ENCODE results near the gene ME3. TPM values are rescaled to one million over a fixed set of nuclear protein-coding genes. Genes with fewer than 3 reads are reported as not detected.
A peak's percentile ranks its signal among the peaks of the same experiment; 100 is the strongest.

ME3 gene
- total RNA-seq, 4 donors from 2014 or later, result 1.9 to 11.0 (median 6.0) TPM

DNA sequence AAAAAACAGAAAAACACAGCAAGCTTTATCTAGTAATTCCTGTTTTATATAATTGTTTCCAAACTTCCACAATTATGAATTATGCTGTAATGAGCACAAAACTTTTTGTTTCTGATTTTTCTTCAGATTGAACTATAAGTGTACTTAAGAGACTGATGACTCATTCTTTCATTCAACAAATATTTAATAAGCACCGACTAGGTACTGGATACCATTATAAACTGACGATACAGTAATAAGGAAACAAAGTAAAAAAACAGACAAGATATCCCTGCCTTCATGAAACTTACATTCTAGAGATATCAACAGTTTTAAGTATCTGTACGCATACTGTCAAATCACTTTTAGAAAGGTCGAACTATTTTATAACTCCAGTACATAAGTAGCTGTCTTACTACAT, 78.6 kb downstream of the ME3 start:
- H3K4me3 ChIP-seq (ENCODE audit: low read depth, poor library complexity, severe bottlenecking), result no peak overlapping the region
- 79 to 81% methylated on average over 4 of the region's 4 CpGs for WGBS, 2 donors
- TF ChIP-seq, protein P1, sequence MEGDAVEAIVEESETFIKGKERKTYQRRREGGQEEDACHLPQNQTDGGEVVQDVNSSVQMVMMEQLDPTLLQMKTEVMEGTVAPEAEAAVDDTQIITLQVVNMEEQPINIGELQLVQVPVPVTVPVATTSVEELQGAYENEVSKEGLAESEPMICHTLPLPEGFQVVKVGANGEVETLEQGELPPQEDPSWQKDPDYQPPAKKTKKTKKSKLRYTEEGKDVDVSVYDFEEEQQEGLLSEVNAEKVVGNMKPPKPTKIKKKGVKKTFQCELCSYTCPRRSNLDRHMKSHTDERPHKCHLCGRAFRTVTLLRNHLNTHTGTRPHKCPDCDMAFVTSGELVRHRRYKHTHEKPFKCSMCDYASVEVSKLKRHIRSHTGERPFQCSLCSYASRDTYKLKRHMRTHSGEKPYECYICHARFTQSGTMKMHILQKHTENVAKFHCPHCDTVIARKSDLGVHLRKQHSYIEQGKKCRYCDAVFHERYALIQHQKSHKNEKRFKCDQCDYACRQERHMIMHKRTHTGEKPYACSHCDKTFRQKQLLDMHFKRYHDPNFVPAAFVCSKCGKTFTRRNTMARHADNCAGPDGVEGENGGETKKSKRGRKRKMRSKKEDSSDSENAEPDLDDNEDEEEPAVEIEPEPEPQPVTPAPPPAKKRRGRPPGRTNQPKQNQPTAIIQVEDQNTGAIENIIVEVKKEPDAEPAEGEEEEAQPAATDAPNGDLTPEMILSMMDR (IDR thresholded peaks at IDR 0.05), result no peak
- no peak for TF ChIP-seq POLR2A (IDR thresholded peaks at IDR 0.05)
- intact Hi-C loops (cut with DNase I; ENCODE audit: low total_unique reads), result no loop called here
- no peak for DNase-seq (ENCODE audit: low spot score in 2 of 2)

- H3K4me3 ChIP-seq (ENCODE audit: low read depth, poor library complexity, severe bottlenecking), result no peak overlapping the region
- 72 to 81% methylated on average over 5 of the region's 5 CpGs for WGBS, 2 donors
- intact Hi-C loops (cut with DNase I; ENCODE audit: low total_unique reads), result no loop called here
- peak; percentile 64 to 91 for DNase-seq (ENCODE audit: low spot score in 2 of 2)
- TF ChIP-seq, protein P1 (IDR thresholded peaks at IDR 0.05), result no peak
- no peak for TF ChIP-seq POLR2A (IDR thresholded peaks at IDR 0.05)
Observed at GRCh38 chr11:86592659-86593451, 79.6 kb downstream of the ME3 start.

GRCh38 chr11:86592047-86592591, 80.3 kb downstream of the ME3 start:
- intact Hi-C loops (cut with DNase I; ENCODE audit: low total_unique reads), result no loop called here
- TF ChIP-seq, protein P1 (IDR thresholded peaks at IDR 0.05), result no peak
- TF ChIP-seq POLR2A (IDR thresholded peaks at IDR 0.05), result no peak
- no peak overlapping the region for H3K4me3 ChIP-seq (ENCODE audit: low read depth, poor library complexity, severe bottlenecking)
- no peak for DNase-seq (ENCODE audit: low spot score in 2 of 2)
- WGBS, 2 donors, result 0 to 24% methylated on average over 1 of the region's 1 CpG

DNA sequence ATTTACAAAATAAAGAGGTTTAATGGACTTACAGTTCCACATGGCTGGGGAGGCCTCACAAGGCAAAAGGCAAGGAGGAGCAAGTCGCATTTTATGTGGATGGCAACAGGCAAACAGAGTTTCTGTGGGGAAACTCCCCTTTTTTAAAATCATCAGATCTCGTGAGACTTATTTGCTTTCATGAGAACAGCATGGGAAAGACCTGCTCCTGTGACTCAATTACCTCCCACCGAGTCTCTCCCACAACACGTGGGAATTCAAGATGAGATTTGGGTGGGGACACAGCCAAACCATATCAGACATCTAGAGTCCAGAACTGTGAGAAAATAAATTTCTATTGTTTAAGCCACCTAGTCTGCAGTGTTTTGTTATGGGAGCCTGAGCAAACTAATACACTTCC, 80.8 kb downstream of the ME3 start:
- no peak overlapping the region for H3K4me3 ChIP-seq (ENCODE audit: low read depth, poor library complexity, severe bottlenecking)
- intact Hi-C loops (cut with DNase I; ENCODE audit: low total_unique reads), result no loop called here
- DNase-seq (ENCODE audit: low spot score in 2 of 2), result no peak
- TF ChIP-seq, protein P1 (IDR thresholded peaks at IDR 0.05), result no peak
- TF ChIP-seq POLR2A (IDR thresholded peaks at IDR 0.05), result no peak
- WGBS, 2 donors, result 91 to 92% methylated on average over 4 of the region's 4 CpGs

DNA sequence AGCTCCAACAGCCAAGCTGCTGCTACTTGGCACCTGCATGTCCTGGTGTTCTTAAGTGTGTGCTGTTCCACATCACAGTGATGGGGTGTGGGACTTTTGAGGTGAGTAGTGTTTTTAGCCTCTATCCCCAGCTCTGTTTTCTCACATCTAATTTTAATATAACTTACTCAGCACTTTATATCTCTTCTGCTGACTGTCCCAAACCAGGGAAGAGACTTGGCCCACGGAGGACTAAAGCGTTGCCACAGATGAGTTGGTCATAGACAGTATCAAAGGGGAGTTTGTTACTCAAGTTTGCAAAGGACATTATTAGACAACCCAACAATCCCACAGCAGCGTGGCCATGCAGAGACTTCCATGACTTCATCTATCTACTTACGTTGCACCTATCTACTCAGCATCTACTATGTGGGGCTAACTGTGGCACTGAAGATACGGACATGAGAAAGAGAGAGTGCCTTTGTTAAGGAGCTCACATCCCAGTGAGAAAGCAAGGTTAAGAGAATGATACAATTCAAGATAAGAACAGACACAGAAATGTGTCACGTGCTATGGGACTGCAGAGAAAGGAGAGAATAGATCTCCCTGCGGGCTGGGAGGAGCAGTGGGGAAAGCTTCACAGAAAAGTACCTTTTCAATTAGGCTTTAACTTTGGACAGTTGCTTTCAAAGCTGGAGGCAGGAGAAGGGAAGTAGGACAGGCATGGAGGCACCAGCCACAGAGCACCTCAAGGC, 82.4 kb downstream of the ME3 start:
- intact Hi-C loops (cut with DNase I; ENCODE audit: low total_unique reads), result no loop called here
- no peak for TF ChIP-seq POLR2A (IDR thresholded peaks at IDR 0.05)
- TF ChIP-seq, protein P1 (IDR thresholded peaks at IDR 0.05), result no peak
- DNase-seq (ENCODE audit: low spot score in 2 of 2), result no peak
- 85 to 91% methylated on average over 7 of the region's 7 CpGs for WGBS, 2 donors
- H3K4me3 ChIP-seq (ENCODE audit: low read depth, poor library complexity, severe bottlenecking), result no peak overlapping the region

Data from lower leg skin (tissue), 4 donors.